A549 treated with DMSO at 1 μM for 4 hours (cell line): ENCODE data around the gene ERC1. TPM values are rescaled to one million over a fixed set of nuclear protein-coding genes. Genes with fewer than 3 reads are reported as not detected.

Source experiments
- total RNA-seq: library from RNA; stranded (reverse); fragments of 200-300 nt; extraction: Qiagen RNA extraction; gene quantifications from 5 replicates; pipeline ENCODE4 v1.2.3, GENCODE V29; 2022; ENCODE audit warnings: low read depth

ERC1 gene
- total RNA-seq, result 14.5 to 19.8 TPM (median 18.3 TPM) in 5 replicates

GRCh38 chr12:990661-991349 is at the start of gene ERC1:
ERC1 (plus strand) TSS chr12:991223; CDS start chr12:1027904, 36,681 bp downstream.

GRCh38 chr12:949453-950191 is 41.4 kb upstream of the ERC1 start, which contains the start of gene RAD52:
RAD52 (minus strand) TSS chr12:949694; CDS start chr12:933058, 16,636 bp downstream.

Other genes with a start within 250 kb of the ERC1 start
- 74.8 to 96.0 TPM (median 90.2 TPM) in 5 replicates for gene WNK1, start 238.6 kb upstream of the ERC1 start, total RNA-seq
- 8.2 to 11.5 TPM (median 10.3 TPM) in 5 replicates for gene RAD52, start 41.5 kb upstream of the ERC1 start, total RNA-seq